GM21737 (cell line): ENCODE results near the gene TMPRSS9.

Experiments
- ATAC-seq: cut with Tn5 transposase; IDR thresholded peaks from one replicate; pipeline ENCODE4 v1.9.1; 2021; ENCODE audit warnings: mild to moderate bottlenecking, moderate library complexity; ENCODE audit not compliant: unreplicated experiment

TMPRSS9 gene

GRCh38 chr19:2358548-2359173, 1.4 kb upstream of the TMPRSS9 start:
- no peak for ATAC-seq

GRCh38 chr19:2360833-2361232, 768 bp downstream of the TMPRSS9 start:
- ATAC-seq = no peak

GRCh38 chr19:2361246-2362045, 1.4 kb downstream of the TMPRSS9 start:
- no peak for ATAC-seq

- ATAC-seq = no peak
Measured at GRCh38 chr19:2362046-2362969, 2.2 kb downstream of the TMPRSS9 start.

- ATAC-seq = no peak
Measured at GRCh38 chr19:2362970-2363300, 2.9 kb downstream of the TMPRSS9 start.

GRCh38 chr19:2363419-2363818, 3.4 kb downstream of the TMPRSS9 start:
- ATAC-seq = no peak

GRCh38 chr19:2365201-2365970, 5.3 kb downstream of the TMPRSS9 start:
- no peak for ATAC-seq

- no peak for ATAC-seq
Measured at GRCh38 chr19:2371656-2372055, 11.6 kb downstream of the TMPRSS9 start.

- no peak for ATAC-seq
Measured at GRCh38 chr19:2372076-2372612, 12.1 kb downstream of the TMPRSS9 start.

- ATAC-seq = no peak
Measured at GRCh38 chr19:2374808-2375207, 14.7 kb downstream of the TMPRSS9 start.

GRCh38 chr19:2375353-2376121, 15.5 kb downstream of the TMPRSS9 start:
- ATAC-seq = no peak

GRCh38 chr19:2376784-2377519, 16.9 kb downstream of the TMPRSS9 start:
- ATAC-seq = no peak

GRCh38 chr19:2380567-2380966, 20.5 kb downstream of the TMPRSS9 start:
- ATAC-seq = no peak

GRCh38 chr19:2381148-2381820, 21.2 kb downstream of the TMPRSS9 start:
- ATAC-seq = no peak

- no peak for ATAC-seq
Measured at GRCh38 chr19:2382530-2383222, 22.6 kb downstream of the TMPRSS9 start.

GRCh38 chr19:2385053-2385721, 25.1 kb downstream of the TMPRSS9 start:
- ATAC-seq = no peak
